ENCODE measurements around the gene PARD3B.

Gene PARD3B

DNA sequence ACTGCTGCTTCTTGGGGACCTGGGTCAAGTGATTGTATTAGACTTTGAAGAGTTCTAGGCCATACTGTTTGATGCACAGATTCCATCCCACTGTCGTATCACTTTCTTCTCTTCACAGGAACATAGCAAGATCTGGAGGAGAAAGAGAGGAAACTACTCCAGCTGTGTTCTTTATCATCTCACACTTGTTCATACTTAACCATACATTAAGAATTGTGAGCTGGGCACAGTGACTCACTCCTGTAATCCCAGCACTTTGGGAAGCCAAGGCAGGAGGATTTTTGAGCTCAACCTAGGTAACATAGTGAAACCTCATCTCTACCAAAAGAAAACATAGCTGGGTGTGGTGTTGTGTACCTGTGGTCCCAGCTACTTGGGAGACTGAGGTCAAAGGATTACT, 111.7 kb downstream of the PARD3B start:
- no peak for DNase-seq (ENCODE audit: low spot score)

GRCh38 chr2:204662956-204663355, 117.7 kb downstream of the PARD3B start:
- DNase-seq (ENCODE audit: low spot score) = no peak

DNA sequence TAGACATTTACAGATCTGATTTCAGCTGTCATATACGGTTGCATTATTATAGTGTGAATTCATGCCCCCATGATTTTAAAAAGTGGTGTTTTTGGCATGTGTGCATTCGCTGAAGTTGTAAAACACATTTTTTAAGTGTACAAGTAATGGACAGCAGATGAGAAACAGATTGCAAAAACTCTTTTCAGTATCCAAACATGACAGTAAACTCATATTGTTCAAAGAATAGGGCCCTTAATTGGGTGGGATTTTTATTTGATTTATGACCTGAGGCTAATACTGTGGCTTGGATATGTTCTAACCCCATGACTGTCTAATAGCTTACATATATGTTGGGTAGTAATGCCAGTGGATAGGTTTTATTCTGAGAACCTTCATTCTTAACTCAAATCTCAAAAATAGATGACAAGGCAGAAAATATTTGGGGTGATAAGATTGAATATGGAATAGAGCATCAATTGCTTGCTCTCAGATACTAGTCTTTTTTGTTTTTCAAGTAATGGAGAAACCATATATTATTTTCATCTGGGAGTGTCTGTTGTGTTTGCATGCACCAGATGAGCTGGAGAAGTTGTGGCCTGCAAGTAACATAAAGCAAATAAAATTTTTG, 118.6 kb downstream of the PARD3B start:
- DNase-seq (ENCODE audit: low spot score) = no peak

GRCh38 chr2:204664708-204665121, 119.4 kb downstream of the PARD3B start:
- DNase-seq (ENCODE audit: low spot score) = peak; percentile 72

DNA sequence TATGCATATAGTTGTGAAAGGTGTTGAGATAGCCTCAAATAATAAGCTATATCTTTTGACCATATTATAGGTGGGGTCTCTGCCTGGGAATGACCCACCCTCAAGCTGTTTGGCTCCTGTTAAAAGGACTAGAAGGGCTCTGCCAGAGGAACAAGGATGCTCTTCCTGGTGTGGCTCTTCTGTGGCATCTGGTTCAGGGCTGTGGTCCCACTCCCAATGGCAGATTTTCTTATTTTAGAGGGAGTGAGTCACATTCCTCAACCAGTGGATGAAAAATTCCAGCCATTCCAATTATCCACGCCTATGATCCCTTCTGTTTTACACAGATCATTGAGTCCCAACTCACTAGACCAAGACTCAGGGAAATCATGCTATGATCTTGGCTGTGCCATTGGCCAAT, 119.9 kb downstream of the PARD3B start:
- DNase-seq (ENCODE audit: low spot score) = peak; percentile 93

GRCh38 chr2:204665771-204666170, 120.5 kb downstream of the PARD3B start:
- no peak for DNase-seq (ENCODE audit: low spot score)

DNA sequence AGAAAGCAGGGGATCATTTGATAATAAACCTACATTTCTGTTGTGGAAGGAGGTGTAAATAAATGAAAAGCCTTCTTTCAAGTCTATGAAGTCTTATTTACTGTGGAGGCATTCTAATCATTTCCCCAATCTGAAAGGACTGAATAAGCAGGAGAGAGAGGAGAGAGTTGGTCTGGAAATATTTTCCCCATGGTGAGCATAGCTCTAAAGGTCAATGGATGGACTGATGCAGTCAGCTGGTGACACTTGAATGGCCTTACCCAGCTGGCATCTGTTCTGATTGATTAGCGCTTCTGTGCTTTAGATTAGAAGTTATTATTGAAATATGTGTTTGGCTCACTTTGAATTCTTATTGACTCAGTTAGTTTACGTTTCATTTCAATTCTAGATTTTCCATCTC, 122.7 kb downstream of the PARD3B start:
- DNase-seq (ENCODE audit: low spot score) = no peak

DNA sequence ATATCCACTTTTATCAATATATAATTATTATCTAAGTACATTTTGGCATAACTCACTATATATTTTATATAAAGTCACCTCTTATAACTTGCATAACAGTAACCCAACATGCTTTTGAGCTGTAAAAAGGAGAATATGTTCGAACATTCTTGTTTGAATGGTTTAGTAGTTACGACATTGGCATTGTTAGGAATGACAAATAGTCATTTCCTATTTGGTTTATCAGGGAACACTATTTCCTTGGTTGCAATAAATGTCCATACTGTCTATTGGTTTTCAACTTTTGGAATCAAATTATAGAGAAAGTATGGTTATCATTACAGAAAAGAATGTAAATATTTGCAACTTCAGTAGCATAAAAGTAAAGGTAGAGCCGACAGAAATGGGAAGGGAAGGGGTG, 124.1 kb downstream of the PARD3B start:
- DNase-seq (ENCODE audit: low spot score) = no peak

DNA sequence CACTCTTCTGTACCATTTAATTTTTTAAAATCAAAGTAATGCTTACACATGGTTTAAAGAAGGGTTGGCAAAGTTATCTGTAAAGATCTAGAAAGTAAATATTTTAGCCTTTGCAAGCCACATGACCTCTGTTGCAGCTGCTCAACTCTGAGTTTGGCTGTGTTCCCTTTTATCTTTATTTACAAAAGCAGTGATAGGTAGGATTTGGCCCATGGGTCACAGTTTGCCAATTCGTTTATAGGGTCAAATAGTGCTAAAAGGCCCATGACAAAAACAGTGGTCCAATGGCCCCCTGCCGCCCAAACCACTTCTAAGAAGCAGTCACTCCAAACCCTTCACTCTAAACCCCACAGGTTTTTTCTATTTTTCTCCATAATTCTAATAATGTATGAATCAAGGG, 124.8 kb downstream of the PARD3B start:
- DNase-seq (ENCODE audit: low spot score) = no peak

DNA sequence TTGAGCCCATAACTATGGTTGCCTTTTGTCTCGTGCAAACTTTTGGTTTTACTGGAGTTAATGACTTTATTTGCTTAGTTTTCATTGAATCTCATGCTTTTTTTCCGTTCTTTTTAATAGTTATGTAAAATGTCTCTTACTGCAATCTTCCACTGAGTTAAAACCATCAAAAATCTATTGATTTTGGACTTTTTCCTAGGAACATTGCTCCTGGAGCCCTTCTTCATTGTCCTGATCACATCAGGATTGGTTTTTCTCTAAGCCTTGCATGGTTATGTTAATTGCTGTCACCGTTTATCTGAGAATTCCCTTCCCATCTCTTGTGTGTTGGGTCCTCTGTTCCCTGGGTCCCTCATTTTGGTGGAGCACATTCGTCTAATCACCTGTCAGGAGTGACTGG, 125.5 kb downstream of the PARD3B start:
- DNase-seq (ENCODE audit: low spot score) = no peak

DNA sequence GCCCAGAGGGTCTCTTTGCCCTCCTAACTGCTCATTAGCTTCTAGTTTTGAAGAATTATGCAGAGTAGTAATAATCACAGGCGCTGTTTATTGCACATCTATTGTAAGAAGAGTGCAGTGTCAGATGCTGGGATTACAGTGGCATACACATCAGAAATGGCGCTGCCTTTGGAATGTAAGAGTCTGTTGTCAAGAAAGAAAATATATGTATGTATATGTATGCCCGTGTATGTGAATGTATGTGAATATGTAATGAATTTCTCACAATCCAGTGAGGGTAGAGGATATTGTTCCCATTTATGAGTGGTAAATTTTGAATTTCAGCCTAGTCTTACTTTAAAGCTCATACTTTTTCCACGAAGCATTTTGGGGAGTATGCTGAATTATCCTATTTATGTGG, 127.5 kb downstream of the PARD3B start:
- no peak for DNase-seq (ENCODE audit: low spot score)

DNA sequence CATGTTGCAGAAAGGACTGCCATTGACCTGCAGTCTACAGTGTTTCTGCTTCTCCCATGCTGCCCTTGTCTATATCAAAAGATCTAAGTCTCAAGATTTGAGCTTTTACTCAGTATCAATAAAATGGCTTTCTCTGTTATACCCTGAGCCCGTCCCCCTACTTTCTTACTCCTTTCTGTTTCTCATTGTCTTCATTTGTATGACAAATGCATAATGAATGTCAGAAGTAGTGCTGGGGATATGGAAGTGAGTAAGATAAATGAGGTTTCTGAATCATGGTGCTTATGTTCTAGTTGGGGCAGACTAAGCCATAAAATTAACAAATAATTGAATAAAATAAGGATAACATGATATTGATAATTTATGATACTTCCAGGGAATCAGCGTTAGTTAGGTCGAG, 128.6 kb downstream of the PARD3B start:
- peak; percentile 77 for DNase-seq (ENCODE audit: low spot score)

- DNase-seq (ENCODE audit: low spot score) = no peak
Observed at GRCh38 chr2:204678031-204678430, 132.8 kb downstream of the PARD3B start.

DNA sequence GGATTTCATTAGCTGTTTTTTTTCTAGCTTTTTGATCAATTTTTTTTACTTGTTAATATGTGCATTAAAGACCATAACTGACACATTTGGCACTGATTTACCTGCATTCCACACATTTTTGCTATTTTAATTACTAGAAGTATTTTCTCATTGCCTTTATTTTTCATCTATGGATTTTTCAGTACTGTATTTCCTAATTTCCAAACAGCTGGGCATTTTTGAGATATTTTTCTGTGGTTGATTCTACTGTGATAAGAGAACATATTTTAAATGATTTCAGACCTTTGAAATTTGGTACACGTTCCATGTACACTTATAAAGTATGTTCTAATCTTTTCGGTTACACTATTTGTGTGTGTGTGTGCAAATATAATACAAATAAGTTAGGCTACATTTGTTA, 135.3 kb downstream of the PARD3B start:
- DNase-seq (ENCODE audit: low spot score) = no peak

- DNase-seq (ENCODE audit: low spot score) = peak; percentile 12
Observed at GRCh38 chr2:204681412-204681811, 136.1 kb downstream of the PARD3B start.

DNA sequence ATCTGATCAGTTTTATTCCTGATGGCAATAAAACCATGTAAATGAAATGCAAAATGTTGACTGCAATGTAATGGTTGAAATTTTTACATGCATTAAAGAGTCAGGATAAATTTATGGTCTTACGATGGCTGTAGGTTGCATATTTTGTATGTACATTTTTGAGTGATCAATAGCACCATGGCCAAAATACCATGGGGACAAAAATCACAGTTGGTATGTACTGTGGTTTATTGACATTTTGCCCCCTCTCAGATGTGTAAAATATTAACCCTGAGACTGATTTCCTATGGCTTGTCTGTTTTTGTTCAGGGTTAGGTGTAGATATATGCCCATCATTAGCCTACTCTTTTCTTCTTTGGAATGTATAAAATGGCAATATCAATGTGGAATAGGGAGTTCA, 138.1 kb downstream of the PARD3B start:
- DNase-seq (ENCODE audit: low spot score) = no peak

DNA sequence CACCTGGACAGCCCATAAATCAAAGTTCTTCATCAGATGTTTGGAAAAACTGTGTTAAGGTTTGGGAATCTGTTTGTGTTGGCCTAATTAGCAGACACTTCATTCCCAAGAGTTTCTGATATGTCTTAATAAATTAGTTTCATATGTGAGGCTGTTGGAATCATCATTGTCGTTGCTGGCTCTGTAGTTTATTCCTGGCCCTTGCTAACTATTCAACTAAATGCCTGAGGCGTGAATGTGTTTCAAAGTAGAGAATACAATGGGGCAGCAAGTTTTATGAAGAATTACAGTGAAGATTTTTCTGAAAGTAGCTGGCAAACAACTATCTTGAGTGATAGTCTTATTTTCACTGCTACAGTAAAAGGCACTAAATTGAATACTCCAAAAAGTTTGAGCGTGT, 141.1 kb downstream of the PARD3B start:
- DNase-seq (ENCODE audit: low spot score) = no peak

DNA sequence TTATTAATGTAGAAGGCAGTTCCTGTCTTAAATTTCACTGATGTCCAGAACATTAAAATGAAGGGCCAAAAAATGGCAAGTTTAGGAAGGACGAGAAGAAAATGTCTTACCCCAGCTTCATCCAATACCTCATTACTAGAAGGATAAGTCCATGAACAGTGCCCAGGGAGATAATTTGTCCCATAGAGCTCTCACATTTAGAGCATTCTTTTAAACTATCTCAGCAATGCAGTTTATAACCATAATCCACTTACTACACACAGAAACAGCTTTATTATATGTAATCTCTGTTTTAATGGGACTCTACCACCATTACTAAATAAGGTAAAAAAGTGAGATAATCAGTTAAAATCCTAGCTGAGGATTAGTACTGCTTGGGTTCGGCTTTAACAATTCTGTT, 142.5 kb downstream of the PARD3B start:
- no peak for DNase-seq (ENCODE audit: low spot score)

DNA sequence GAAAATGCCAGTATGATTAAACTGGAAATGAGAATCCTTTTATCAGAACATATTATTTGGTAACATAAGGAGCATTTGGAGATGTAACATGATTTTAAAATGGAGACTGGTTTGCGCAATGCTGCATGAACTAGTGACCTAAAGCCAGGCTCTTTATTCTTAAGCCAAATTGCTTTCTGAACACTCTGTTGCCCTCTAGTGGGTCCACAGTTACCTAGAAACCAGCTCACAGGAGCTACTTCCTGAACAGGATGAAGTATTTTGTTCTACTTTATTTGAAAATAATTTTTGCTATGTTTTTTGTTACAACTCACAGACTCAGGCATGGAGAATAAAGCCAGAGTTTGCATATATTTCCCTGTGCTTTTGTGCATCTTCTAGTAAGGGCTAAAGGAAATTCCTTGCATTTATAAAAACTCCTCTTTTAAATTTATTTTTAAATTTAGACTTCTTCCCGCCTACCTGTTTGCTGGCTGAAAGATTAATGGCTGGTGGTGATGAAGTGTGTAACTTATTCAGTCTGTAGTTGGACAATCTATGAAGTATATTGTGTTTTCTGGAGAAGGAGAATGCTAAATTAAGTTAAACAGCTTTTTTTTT, 146.7 kb downstream of the PARD3B start:
- DNase-seq (ENCODE audit: low spot score) = peak; percentile 82

GRCh38 chr2:204692790-204693189, 147.5 kb downstream of the PARD3B start:
- DNase-seq (ENCODE audit: low spot score) = no peak

- no peak for DNase-seq (ENCODE audit: low spot score)
Observed at GRCh38 chr2:204693262-204693661, 148.0 kb downstream of the PARD3B start.

GRCh38 chr2:204695506-204695905, 150.2 kb downstream of the PARD3B start:
- peak; percentile 18 for DNase-seq (ENCODE audit: low spot score)

GRCh38 chr2:204696124-204696523, 150.8 kb downstream of the PARD3B start:
- DNase-seq (ENCODE audit: low spot score) = no peak

- DNase-seq (ENCODE audit: low spot score) = peak; percentile 79
Observed at GRCh38 chr2:204705243-204705932, 160.1 kb downstream of the PARD3B start.

Measured in kidney tubule cell (primary cell).